Body of pancreas (tissue), 4 donors: ENCODE measurements around the gene ST6GAL1. TPM values are rescaled to one million over a fixed set of nuclear protein-coding genes. Genes with fewer than 3 reads are reported as not detected.

Experiments used
- ATAC-seq: fragments of 150-250 bp; one replicate; pipeline ENCODE4 v1.9.1; 2016
- DNase-seq, 4 donors: peaks; one replicate each; pipeline ENCODE4 v3.0.0-alpha.2; 2019
- H3K27ac ChIP-seq, 4 donors: fragments of 200-600 bp; sonication (generic); 1 replicate in 3 of 4; 2 replicates in 1 of 4; pipeline versions ENCODE4 v1.5.1 to v1.6.1; 2016 to 2019; ENCODE audit warnings: mild to moderate bottlenecking in 1 of 4, mixed read lengths in 1 of 4, moderate library complexity in 1 of 4
- H3K27me3 ChIP-seq, 2 donors: fragments of 200-600 bp; sonication (generic); one replicate each; pipeline ENCODE4 v1.6.0; 2016; ENCODE audit warnings: mild to moderate bottlenecking in 1 of 2
- H3K36me3 ChIP-seq, 2 donors: fragments of 200-600 bp; sonication (generic); replicated peaks in 1 of 2; 2 replicates each; pipeline ENCODE4 v1.5.1; 2016; ENCODE audit warnings: low read depth in 2 of 2; ENCODE audit not compliant: insufficient read depth in 1 of 2
- H3K4me1 ChIP-seq: fragments of 200-600 bp; sonication (generic); one replicate; pipeline ENCODE4 v1.6.0; 2016
- H3K4me3 ChIP-seq, 2 donors: fragments of 200-600 bp; sonication (generic); 1 replicate in 1 of 2; 2 replicates in 1 of 2; pipeline ENCODE4 v1.5.1; 2016 to 2019
- H3K9me3 ChIP-seq, 3 donors: fragments of 200-600 bp; sonication (generic); 1 replicate in 2 of 3; 2 replicates in 1 of 3; pipeline ENCODE4 v1.5.1; 2016
- POLR2A ChIP-seq, 3 donors: fragments of 450-650 bp; IDR thresholded peaks; one replicate each; pipeline ENCODE4 v1.6.1; 2016; ENCODE audit warnings: antibody characterized with exemption in 3 of 3, mild to moderate bottlenecking in 2 of 3
- WGBS, 2 donors: methylation state at CpG; one replicate each; pipeline ENCODE4 v1.1.5; 2017; 5-methylcytosine and 5-hydroxymethylcytosine counted together
- intact Hi-C: fragments of 100-400 bp; cut with DNase I; formaldehyde crosslinking; loops from one replicate; pipeline ENCODE4 v1.15.1; 2023
- total RNA-seq, 2 donors: library from RNA; depleted of rRNA; stranded (reverse); fragments of >200 nt; gene quantifications; one replicate each; pipeline ENCODE4 v1.1.0, GENCODE V29; 2016
- TF ChIP-seq, protein P1 (sequence below), 7 experiments: fragments of 450-650 bp in 4 of 7; fragments of 200-600 bp in 3 of 7; sonication (generic) in 3 of 7; IDR thresholded peaks; one replicate each; pipeline ENCODE4 v1.5.1; 2016 to 2019; ENCODE audit warnings: antibody characterized with exemption in 7 of 7

The ST6GAL1 gene
- total RNA-seq, 2 donors from 2014 or later: 10.2 to 12.2 TPM

DNA sequence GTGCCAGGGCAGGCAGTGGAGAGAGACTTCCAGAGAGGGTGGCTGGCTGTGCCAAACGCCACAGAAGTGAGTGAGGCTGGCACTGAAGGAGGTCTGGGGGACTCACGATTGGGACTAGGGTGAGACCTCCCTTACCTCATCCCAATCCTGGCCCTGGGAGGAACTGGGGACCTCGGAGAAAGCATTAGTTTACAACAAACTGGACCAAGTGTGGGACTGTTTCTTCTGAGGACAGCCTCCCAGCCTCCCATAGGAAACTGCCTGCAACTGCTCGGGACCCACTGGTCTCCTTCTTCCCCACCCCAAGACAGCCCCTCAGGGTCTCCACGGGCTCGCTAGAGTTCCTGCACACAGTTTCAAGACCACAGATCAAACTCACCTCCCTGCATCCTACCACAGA is 45.4 kb downstream of the ST6GAL1 start:
- 64 to 74% methylated on average over 6 of the region's 6 CpGs for WGBS, 2 donors
- Histone ChIP-seq H3K4me3 (no peak overlapping the region), H3K27ac (peak overlapping the region in 3 of 4 donors; percentile 88 to 92 (median 88)), H3K4me1 (peaks cover 38% of the 10 kb centered on the region), H3K36me3 (no peaks in the 10 kb centered on the region), H3K9me3 (no peaks in the 10 kb centered on the region), H3K27me3 (no peaks in the 10 kb centered on the region)
- intact Hi-C loops: no loop called here
- no peak for DNase-seq
- no peak for ATAC-seq
- TF ChIP-seq POLR2A (IDR thresholded peaks at IDR 0.05): no peak
- TF ChIP-seq, protein P1, sequence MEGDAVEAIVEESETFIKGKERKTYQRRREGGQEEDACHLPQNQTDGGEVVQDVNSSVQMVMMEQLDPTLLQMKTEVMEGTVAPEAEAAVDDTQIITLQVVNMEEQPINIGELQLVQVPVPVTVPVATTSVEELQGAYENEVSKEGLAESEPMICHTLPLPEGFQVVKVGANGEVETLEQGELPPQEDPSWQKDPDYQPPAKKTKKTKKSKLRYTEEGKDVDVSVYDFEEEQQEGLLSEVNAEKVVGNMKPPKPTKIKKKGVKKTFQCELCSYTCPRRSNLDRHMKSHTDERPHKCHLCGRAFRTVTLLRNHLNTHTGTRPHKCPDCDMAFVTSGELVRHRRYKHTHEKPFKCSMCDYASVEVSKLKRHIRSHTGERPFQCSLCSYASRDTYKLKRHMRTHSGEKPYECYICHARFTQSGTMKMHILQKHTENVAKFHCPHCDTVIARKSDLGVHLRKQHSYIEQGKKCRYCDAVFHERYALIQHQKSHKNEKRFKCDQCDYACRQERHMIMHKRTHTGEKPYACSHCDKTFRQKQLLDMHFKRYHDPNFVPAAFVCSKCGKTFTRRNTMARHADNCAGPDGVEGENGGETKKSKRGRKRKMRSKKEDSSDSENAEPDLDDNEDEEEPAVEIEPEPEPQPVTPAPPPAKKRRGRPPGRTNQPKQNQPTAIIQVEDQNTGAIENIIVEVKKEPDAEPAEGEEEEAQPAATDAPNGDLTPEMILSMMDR (IDR thresholded peaks at IDR 0.05): no peak

DNA sequence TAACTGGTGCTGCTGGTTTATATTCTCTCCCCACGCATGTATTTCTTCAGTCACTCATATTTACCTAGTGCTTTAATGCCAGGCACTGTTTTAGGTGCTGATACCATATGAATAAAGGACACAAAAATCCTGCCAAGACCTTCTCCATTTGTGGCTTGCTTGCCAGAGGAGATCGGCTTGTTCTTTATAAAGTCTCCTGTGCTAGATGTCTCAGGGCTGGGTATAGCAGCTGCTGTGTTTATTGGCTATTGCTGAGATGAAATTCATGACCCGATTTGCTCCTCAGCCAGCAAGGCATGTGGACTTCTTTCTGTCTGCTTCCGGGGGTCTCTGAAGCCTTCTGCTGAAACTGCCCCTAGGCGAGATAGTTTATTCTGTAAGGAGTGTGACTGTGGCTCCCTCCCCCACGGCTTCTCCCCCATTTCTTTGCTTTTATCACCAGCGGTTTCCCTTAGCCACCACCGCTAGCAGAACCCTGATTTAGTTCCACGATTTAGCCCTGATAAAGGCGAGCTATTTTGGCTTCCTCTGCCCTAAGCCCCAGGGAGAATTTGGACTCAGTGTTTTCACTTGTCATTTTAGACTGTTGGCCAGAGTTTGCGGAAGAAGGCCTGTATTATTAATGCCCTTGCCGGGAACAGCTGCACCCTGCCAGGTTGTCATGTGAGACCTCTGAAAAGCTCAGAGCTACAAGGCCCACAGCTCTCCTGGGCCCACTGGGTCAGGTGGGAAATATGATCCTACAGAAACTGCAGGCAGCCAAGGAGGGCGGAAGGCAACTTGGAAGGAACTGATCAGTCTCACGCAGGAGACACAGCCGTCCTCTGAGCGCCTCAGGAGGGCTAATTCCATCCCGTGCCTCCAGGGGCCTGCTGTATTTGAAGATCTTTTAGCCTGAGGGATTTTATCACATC is 46.8 kb downstream of the ST6GAL1 start:
- DNase-seq (peak; percentile 77 to 93 (median 88)), ATAC-seq (peak; percentile 95)
- peaks cover 38% of the 10 kb centered on the region for H3K4me1 ChIP-seq
- no peak overlapping the region for H3K4me3 ChIP-seq
- 25 to 34% methylated on average over 17 of the region's 17 CpGs for WGBS, 2 donors
- no peaks in the 10 kb centered on the region for H3K9me3 ChIP-seq
- H3K27ac ChIP-seq: peak overlapping the region; percentile 66 to 92 (median 88)
- intact Hi-C loops: no loop called here
- H3K27me3 ChIP-seq: no peaks in the 10 kb centered on the region
- no peaks in the 10 kb centered on the region for H3K36me3 ChIP-seq
- TF ChIP-seq POLR2A (IDR thresholded peaks at IDR 0.05): peak in 1 of 3 donors; percentile 32
- TF ChIP-seq, protein P1 (IDR thresholded peaks at IDR 0.05): peak in 4 of 7 experiments; percentile 5 to 22 (median 10)

DNA sequence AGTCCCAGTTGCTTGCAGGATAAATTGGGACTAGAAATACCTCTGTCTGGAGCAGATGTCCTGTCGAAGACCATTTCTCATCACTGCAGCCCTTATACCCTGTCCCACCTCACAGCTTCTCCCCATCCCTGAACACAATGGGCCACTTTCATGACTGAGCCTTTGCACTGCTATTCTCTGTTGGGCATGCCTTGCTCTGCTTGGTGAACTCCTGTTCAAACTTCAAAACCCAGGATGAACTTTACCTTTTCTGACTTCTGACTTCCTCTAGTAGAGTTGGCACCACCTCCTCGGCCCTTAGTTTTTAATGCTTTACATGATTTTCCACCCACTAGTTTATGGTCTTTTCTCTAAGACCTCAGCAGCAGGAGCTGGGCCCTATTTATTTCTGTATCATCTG is 48.4 kb downstream of the ST6GAL1 start:
- ATAC-seq: no peak
- Histone ChIP-seq H3K4me3 (no peak overlapping the region), H3K27me3 (no peaks in the 10 kb centered on the region), H3K4me1 (peaks cover 38% of the 10 kb centered on the region), H3K27ac (no peak overlapping the region), H3K36me3 (no peaks in the 10 kb centered on the region), H3K9me3 (no peaks in the 10 kb centered on the region)
- intact Hi-C loops: no loop called here
- TF ChIP-seq POLR2A (IDR thresholded peaks at IDR 0.05): no peak
- TF ChIP-seq, protein P1 (IDR thresholded peaks at IDR 0.05): no peak
- no peak for DNase-seq
- WGBS, 2 donors: 78 to 83% methylated on average over 2 of the region's 2 CpGs

DNA sequence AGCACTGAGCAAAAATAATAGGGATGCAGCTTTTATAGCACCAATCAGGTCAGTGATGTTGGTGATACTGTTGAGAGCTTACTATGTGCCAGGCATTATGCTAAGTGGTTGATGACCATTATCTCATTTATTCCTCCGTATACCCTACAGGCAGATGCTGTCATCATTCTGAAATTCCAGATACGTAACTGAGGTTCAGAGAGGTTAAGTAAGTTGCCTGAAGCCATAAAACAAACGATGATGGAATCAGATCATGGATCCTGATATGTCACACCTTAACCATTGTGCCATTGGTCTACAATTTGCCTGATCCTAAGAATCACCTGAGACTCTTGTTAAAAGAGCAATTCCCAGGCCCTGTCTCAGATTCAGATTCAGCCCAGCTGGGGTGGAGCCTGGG is 49.5 kb downstream of the ST6GAL1 start:
- intact Hi-C loops: no loop called here
- Histone ChIP-seq H3K27me3 (no peaks in the 10 kb centered on the region), H3K36me3 (no peaks in the 10 kb centered on the region), H3K9me3 (no peaks in the 10 kb centered on the region), H3K4me1 (peaks cover 35% of the 10 kb centered on the region), H3K27ac (no peak overlapping the region), H3K4me3 (no peak overlapping the region)
- ATAC-seq (no peak), DNase-seq (no peak)
- 80 to 87% methylated on average over 3 of the region's 3 CpGs for WGBS, 2 donors
- TF ChIP-seq POLR2A (IDR thresholded peaks at IDR 0.05): no peak
- TF ChIP-seq, protein P1 (IDR thresholded peaks at IDR 0.05): no peak
